A549 (cell line): ENCODE results near the gene MYH9. TPM values are rescaled to one million over a fixed set of nuclear protein-coding genes. Genes with fewer than 3 reads are reported as not detected.
"Not testable (repeated sequence)": the region's sequence is repeated elsewhere in the genome, so short reads cannot be mapped to it uniquely, and the experiment has no call there.

Experiments used
- ATAC-seq, 2 experiments: fragments of 200-7000 bp in 1 of 2; fragments of >200 bp in 1 of 2; cut with Nextera tagmentation in 1 of 2; cut with Tn5 transposase in 1 of 2; 3 replicates each; pipeline versions ENCODE4 v1.8.0 to v1.9.1; 2018 to 2020; ENCODE audit warnings: mild to moderate bottlenecking in 1 of 2, moderate library complexity in 1 of 2
- CTCF ChIA-PET: fragments of 300-600 bp; sonication (Branson Sonifier 250); formaldehyde crosslinking; extraction: SDS; loops from one replicate; lab custom pipeline; 2021; ENCODE audit warnings: antibody characterized with exemption, inconsistent platforms; lab: Yijun Ruan, JAX
- POLR2A ChIA-PET: fragments of 350-600 bp; formaldehyde crosslinking; extraction: SDS; loops from one replicate; lab custom pipeline; 2021; ENCODE audit warnings: antibody characterized with exemption, inconsistent platforms; lab: Yijun Ruan, JAX
- DNase-seq, 2 experiments: peaks; one replicate each; pipeline versions ENCODE4 v3.0.0 to v3.0.0-alpha.2; 2011 to 2016; ENCODE audit warnings: low read depth in 1 of 2, low spot score in 1 of 2
- FAIRE-seq: peaks from 2 replicates; lab custom pipeline; 2011; peaks lifted over from hg19 to GRCh38; lab: Jason Lieb, UNC
- H3K27ac ChIP-seq, 2 experiments: fragments of >200 bp; sonication (Bioruptor Twin); formaldehyde crosslinking; 3 replicates each; pipeline ENCODE4 v1.5.1; 2016 to 2017
- H3K4me1 ChIP-seq: fragments of >200 bp; sonication (Bioruptor Twin); formaldehyde crosslinking; 3 replicates; pipeline ENCODE4 v1.6.1; 2016
- H3K4me2 ChIP-seq: fragments of >200 bp; sonication (Bioruptor Twin); formaldehyde crosslinking; 3 replicates; pipeline ENCODE4 v1.6.1; 2016
- H3K4me3 ChIP-seq: fragments of >200 bp; sonication (Bioruptor Twin); formaldehyde crosslinking; 3 replicates; pipeline ENCODE4 v1.5.1; 2016
- H3K9me3 ChIP-seq: fragments of >200 bp; sonication (Bioruptor Twin); formaldehyde crosslinking; 3 replicates; pipeline ENCODE4 v1.6.1; 2016
- ATOH8 ChIP-seq: fragments of 250-450 bp; sonication (Bioruptor Pico); IDR thresholded peaks from 2 replicates; pipeline ENCODE4 v1.5.0; 2020; ENCODE audit warnings: low read depth, mild to moderate bottlenecking, moderate library complexity
- BCL3 ChIP-seq: fragments of >200 bp; sonication (Bioruptor Twin); formaldehyde crosslinking; IDR thresholded peaks from 3 replicates; pipeline ENCODE4 v1.6.1; 2016
- BHLHE40 ChIP-seq: IDR thresholded peaks from 2 replicates; pipeline ENCODE4 v1.6.1; 2012; ENCODE audit warnings: low read depth, low read length, inconsistent platforms
- CEBPB ChIP-seq, 2 experiments: fragments of >200 bp in 1 of 2; sonication (Bioruptor Twin) in 1 of 2; formaldehyde crosslinking in 1 of 2; IDR thresholded peaks; 2 replicates each; pipeline ENCODE4 v1.6.1; 2012 to 2016
- CHD2 ChIP-seq: fragments of 150-350 bp; IDR thresholded peaks from 2 replicates; pipeline ENCODE4 v1.6.1; 2014; ENCODE audit warnings: low read length; ENCODE audit not compliant: partially characterized antibody
- EHF ChIP-seq: fragments of 250-450 bp; sonication (Bioruptor Pico); IDR thresholded peaks from 2 replicates; pipeline ENCODE4 v1.5.0; 2020; ENCODE audit warnings: mild to moderate bottlenecking
- EHMT2 ChIP-seq: fragments of 200-600 bp; sonication (generic); IDR thresholded peaks from 2 replicates; pipeline ENCODE4 v1.6.1; 2016; ENCODE audit warnings: antibody characterized with exemption, low read depth, mild to moderate bottlenecking, moderate library complexity
- EP300 ChIP-seq, 2 experiments: fragments of >200 bp; sonication (Bioruptor Twin); formaldehyde crosslinking; IDR thresholded peaks; 2 replicates in 1 of 2; 3 replicates in 1 of 2; pipeline ENCODE4 v1.6.1; 2016 to 2017
- FOSB ChIP-seq: fragments of 250-450 bp; sonication (Bioruptor Pico); IDR thresholded peaks from 2 replicates; pipeline ENCODE4 v1.5.0; 2020; ENCODE audit warnings: mild to moderate bottlenecking, moderate library complexity
- FOXS1 ChIP-seq: fragments of 250-450 bp; sonication (Bioruptor Pico); IDR thresholded peaks from 2 replicates; pipeline ENCODE4 v1.5.0; 2020; ENCODE audit warnings: mild to moderate bottlenecking, moderate library complexity
- GATA3 ChIP-seq: IDR thresholded peaks from 2 replicates; pipeline ENCODE4 v1.6.1; 2012; ENCODE audit warnings: borderline replicate concordance
- HDAC2 ChIP-seq: fragments of 200-600 bp; sonication (generic); IDR thresholded peaks from 2 replicates; pipeline ENCODE4 v1.6.1; 2016
- HOXA7 ChIP-seq: fragments of 250-450 bp; sonication (Bioruptor Pico); IDR thresholded peaks from 2 replicates; pipeline ENCODE4 v1.5.0; 2020; ENCODE audit warnings: mild to moderate bottlenecking, moderate library complexity
- HOXB13 ChIP-seq: fragments of 250-450 bp; sonication (Bioruptor Pico); IDR thresholded peaks from 2 replicates; pipeline ENCODE4 v1.5.0; 2020; ENCODE audit warnings: low read depth, mild to moderate bottlenecking, moderate library complexity
- HOXB5 ChIP-seq: fragments of 250-450 bp; sonication (Bioruptor Pico); IDR thresholded peaks from 2 replicates; pipeline ENCODE4 v1.5.0; 2020; ENCODE audit warnings: mild to moderate bottlenecking, moderate library complexity
- JUNB ChIP-seq: fragments of >200 bp; sonication (Bioruptor Twin); formaldehyde crosslinking; IDR thresholded peaks from 2 replicates; pipeline ENCODE4 v1.6.1; 2016
- MAX ChIP-seq: IDR thresholded peaks from 2 replicates; pipeline ENCODE4 v1.6.1; 2012
- MAZ ChIP-seq: fragments of 150-350 bp; IDR thresholded peaks from 2 replicates; pipeline ENCODE4 v1.6.1; 2014; ENCODE audit warnings: antibody characterized with exemption, low read depth, low read length, borderline replicate concordance
- MYC ChIP-seq: IDR thresholded peaks from 2 replicates; pipeline ENCODE4 v1.6.1; 2012; ENCODE audit warnings: mild to moderate bottlenecking, inconsistent platforms, low read length, improper control_type of control experiment, borderline replicate concordance
- NFE2L2 ChIP-seq: fragments of 150-350 bp; conservative IDR thresholded peaks from 2 replicates; pipeline ENCODE4 v1.6.1; 2014; ENCODE audit warnings: low read length
- RAD21 ChIP-seq, 2 experiments: fragments of >200 bp in 1 of 2; sonication (Bioruptor Twin) in 1 of 2; formaldehyde crosslinking in 1 of 2; IDR thresholded peaks in 1 of 2; conservative IDR thresholded peaks in 1 of 2; 2 replicates in 1 of 2; 3 replicates in 1 of 2; pipeline ENCODE4 v1.6.1; 2012 to 2018; ENCODE audit warnings: inconsistent platforms in 1 of 2
- RCOR1 ChIP-seq: fragments of 150-350 bp; IDR thresholded peaks from 2 replicates; pipeline ENCODE4 v1.6.1; 2014; ENCODE audit warnings: antibody characterized with exemption, low read length, low read depth
- SREBF2 ChIP-seq: fragments of 450-650 bp; IDR thresholded peaks from 2 replicates; pipeline ENCODE4 v1.6.1; 2014; ENCODE audit warnings: mild to moderate bottlenecking, moderate library complexity
- ZC3H11A ChIP-seq: fragments of 450-650 bp; IDR thresholded peaks from 2 replicates; pipeline ENCODE4 v1.6.1; 2014; ENCODE audit warnings: antibody characterized with exemption, mild to moderate bottlenecking
- WGBS: methylation state at CpG from one replicate; pipeline ENCODE4 v1.1.6; 2017; ENCODE audit errors: missing lambda C conversion rate; 5-methylcytosine and 5-hydroxymethylcytosine counted together
- polyA plus RNA-seq, 4 experiments: library from polyadenylated mRNA; depleted of rRNA in 3 of 4; stranded (reverse); fragments of >200 nt; fragmentation: RNase III in 1 of 4; extraction: RNeasy Plus Mini Kit Qiagen cat#74134 plus additional on column Dnase treatment in 1 of 4; gene quantifications; 2 replicates in 3 of 4; 3 replicates in 1 of 4; pipeline ENCODE4 v1.2.3, GENCODE V29; 2011 to 2017
- TF ChIP-seq, protein P1 (sequence below): fragments of 450-650 bp; IDR thresholded peaks from 2 replicates; pipeline ENCODE4 v1.6.1; 2014; ENCODE audit warnings: antibody characterized with exemption

MYH9 gene
- polyA plus RNA-seq, 2 of the 4 experiments (the other 2 are of a cell fraction): 92.1 to 158 TPM

DNA sequence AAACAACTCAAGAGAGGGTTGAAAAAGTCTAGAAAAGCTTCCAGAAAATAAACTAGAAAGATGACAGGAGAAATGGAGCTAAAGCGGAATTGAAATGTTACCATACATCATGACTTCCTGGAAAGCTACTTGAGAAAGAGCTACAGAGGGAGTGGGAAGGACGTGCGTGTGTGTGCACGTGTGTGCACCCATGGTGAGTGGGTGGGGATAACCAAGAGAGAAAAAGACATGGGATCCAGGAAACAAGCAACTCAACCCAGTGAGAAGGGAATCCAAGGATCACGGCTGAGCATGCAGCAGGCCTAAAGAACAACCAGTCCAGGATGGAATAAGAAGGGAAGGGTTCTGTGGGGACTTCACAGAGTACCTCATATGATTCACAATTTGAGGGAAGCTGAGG is 113.2 kb downstream of the MYH9 start:
- POLR2A ChIA-PET: no interaction called here
- no peak for FAIRE-seq

GRCh38 chr22:36271951-36272350 is 115.8 kb downstream of the MYH9 start:
- not testable (repeated sequence) for FAIRE-seq, H3K9me3 ChIP-seq, H3K27ac ChIP-seq, H3K4me2 ChIP-seq, ATAC-seq, DNase-seq, H3K4me3 ChIP-seq, H3K4me1 ChIP-seq
- POLR2A ChIA-PET: interaction anchor here (0.7 kb wide), 1 partner anchor 75 kb away, joined by 6 read pairs; no protein-coding TSS in a partner anchor
- WGBS: 68% methylated on average over 5 of the region's 5 CpGs
- CTCF ChIA-PET: interaction anchor here (0.6 to 2.2 kb wide), 4 partner anchors 14 to 77 kb away, joined by 3 to 7 read pairs (median 4); no protein-coding TSS in a partner anchor

More for the DNA sequence above, 113.2 kb downstream of the MYH9 start:
- CTCF ChIA-PET: interaction anchor here (4.2 kb wide), 1 partner anchor 13 kb away, joined by 27 read pairs; no protein-coding TSS in a partner anchor
- Histone ChIP-seq H3K27ac (no peak overlapping the region), H3K9me3 (no peaks in the 10 kb centered on the region), H3K4me1 (0 out of 3 replicates have a peak, but pooled peaks cover 2% of the 10 kb centered on the region), H3K4me3 (no peak overlapping the region), H3K4me2 (no peak overlapping the region)
- ATAC-seq (no peak), DNase-seq (no peak)
- no peak for TF ChIP-seq ATOH8 (CRISPR knock-in tag)
- no peak for TF ChIP-seq MYC
- TF ChIP-seq EP300 (IDR thresholded peaks at IDR 0.05): no peak
- no peak for TF ChIP-seq FOSB
- TF ChIP-seq CHD2: no peak
- TF ChIP-seq RCOR1: no peak
- no peak for TF ChIP-seq CEBPB (IDR thresholded peaks at IDR 0.05)
- TF ChIP-seq RAD21 (conservative IDR thresholded peaks at IDR 0.05 in 1 of 2, IDR thresholded peaks at IDR 0.05 in 1 of 2): no peak
- no peak for TF ChIP-seq NFE2L2
- TF ChIP-seq JUNB: no peak
- TF ChIP-seq HOXB13 (CRISPR knock-in tag): no peak
- no peak for TF ChIP-seq ZC3H11A
- no peak for TF ChIP-seq GATA3
- 88% methylated on average over 5 of the region's 5 CpGs for WGBS

DNA sequence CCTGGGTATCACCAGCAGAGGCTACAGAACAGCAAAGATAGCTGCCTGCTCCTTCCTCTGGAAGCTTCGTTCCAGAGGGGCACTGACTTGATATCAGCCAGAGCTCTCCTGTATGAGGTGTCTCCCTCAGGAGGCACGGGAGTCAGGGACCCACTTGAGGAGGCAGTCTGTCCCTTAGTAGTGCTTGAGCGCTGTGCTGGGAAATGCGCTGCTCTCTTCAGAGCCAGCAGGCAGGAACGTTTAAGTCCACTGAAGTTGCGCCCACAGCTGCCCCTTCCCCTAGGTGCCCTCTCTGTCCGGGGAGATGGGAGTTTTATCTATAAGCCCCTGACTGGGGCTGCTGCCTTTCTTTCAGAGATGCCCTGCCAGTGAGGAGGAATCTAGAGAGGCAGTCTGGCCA is 116.5 kb downstream of the MYH9 start:
- ATAC-seq, H3K4me1 ChIP-seq, FAIRE-seq, H3K4me2 ChIP-seq, H3K9me3 ChIP-seq, H3K27ac ChIP-seq, POLR2A ChIA-PET, H3K4me3 ChIP-seq, DNase-seq: not testable (repeated sequence)
- CTCF ChIA-PET: interaction anchor here (0.6 to 2.2 kb wide), 4 partner anchors 15 to 76 kb away, joined by 3 to 7 read pairs (median 3); no protein-coding TSS in a partner anchor
- 78% methylated on average over 3 of the region's 7 CpGs for WGBS

DNA sequence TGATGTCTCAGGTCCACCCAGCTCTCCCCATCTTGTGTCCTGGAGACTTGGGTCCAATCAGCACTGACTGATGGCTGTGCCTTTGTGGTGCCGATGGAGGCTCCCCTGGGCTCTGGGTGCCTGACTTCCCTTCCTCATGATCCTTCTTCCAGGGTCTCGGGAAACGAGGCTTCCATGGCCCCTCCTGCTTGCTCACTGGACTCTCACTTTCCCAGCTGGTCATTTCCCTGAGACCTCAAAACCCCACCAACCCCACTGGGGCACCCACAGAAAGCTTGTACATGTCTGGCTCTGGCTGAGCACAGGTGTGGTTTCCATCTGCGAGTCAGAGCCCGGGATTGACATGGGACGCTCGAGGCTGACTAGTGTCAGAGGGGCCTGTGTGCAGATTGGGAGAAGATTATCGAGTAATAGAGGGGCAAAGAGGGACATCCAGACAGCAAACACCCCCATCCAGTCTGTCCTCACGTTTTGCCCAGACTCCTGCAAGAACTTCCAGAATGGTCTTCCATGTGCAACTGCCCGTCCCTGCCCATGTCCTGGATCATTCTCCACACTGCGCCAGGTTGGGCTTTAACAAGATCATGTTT is 119.8 kb downstream of the MYH9 start:
- POLR2A ChIA-PET: no interaction called here
- peak in 1 of 2 experiments; percentile 30; a peak in 1 of 6 replicates for ATAC-seq
- Histone ChIP-seq H3K27ac (no peak overlapping the region), H3K9me3 (no peaks in the 10 kb centered on the region), H3K4me1 (no peaks in the 10 kb centered on the region), H3K4me3 (no peak overlapping the region), H3K4me2 (no peak overlapping the region)
- no peak for TF ChIP-seq BHLHE40
- TF ChIP-seq HOXA7 (CRISPR knock-in tag): no peak
- TF ChIP-seq EHMT2: no peak
- TF ChIP-seq CEBPB (IDR thresholded peaks at IDR 0.05): no peak
- no peak for TF ChIP-seq HOXB13 (CRISPR knock-in tag)
- TF ChIP-seq, protein P1, sequence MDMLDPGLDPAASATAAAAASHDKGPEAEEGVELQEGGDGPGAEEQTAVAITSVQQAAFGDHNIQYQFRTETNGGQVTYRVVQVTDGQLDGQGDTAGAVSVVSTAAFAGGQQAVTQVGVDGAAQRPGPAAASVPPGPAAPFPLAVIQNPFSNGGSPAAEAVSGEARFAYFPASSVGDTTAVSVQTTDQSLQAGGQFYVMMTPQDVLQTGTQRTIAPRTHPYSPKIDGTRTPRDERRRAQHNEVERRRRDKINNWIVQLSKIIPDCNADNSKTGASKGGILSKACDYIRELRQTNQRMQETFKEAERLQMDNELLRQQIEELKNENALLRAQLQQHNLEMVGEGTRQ: no peak
- no peak for TF ChIP-seq SREBF2
- no peak for TF ChIP-seq ATOH8 (CRISPR knock-in tag)
- no peak for TF ChIP-seq MAX
- no peak for TF ChIP-seq JUNB
- no peak for TF ChIP-seq HDAC2
- TF ChIP-seq FOXS1 (CRISPR knock-in tag): no peak
- no peak for TF ChIP-seq HOXB5 (CRISPR knock-in tag)
- TF ChIP-seq EHF (CRISPR knock-in tag): no peak
- TF ChIP-seq NFE2L2: no peak
- no peak for TF ChIP-seq CHD2
- TF ChIP-seq BCL3: no peak
- no peak for TF ChIP-seq MAZ
- DNase-seq: no peak
- WGBS: 75% methylated on average over 11 of the region's 11 CpGs
- FAIRE-seq: no peak
- CTCF ChIA-PET: interaction anchor here (1.0 to 2.2 kb wide), 4 partner anchors 10 to 70 kb away, joined by 3 to 6 read pairs (median 3); partner anchors contain the start of gene APOL1
